ENCODE measurements around the gene PCK2.
"Not testable (repeated sequence)": the region's sequence is repeated elsewhere in the genome, so short reads cannot be mapped to it uniquely, and the experiment has no call there.

PCK2 gene

DNA sequence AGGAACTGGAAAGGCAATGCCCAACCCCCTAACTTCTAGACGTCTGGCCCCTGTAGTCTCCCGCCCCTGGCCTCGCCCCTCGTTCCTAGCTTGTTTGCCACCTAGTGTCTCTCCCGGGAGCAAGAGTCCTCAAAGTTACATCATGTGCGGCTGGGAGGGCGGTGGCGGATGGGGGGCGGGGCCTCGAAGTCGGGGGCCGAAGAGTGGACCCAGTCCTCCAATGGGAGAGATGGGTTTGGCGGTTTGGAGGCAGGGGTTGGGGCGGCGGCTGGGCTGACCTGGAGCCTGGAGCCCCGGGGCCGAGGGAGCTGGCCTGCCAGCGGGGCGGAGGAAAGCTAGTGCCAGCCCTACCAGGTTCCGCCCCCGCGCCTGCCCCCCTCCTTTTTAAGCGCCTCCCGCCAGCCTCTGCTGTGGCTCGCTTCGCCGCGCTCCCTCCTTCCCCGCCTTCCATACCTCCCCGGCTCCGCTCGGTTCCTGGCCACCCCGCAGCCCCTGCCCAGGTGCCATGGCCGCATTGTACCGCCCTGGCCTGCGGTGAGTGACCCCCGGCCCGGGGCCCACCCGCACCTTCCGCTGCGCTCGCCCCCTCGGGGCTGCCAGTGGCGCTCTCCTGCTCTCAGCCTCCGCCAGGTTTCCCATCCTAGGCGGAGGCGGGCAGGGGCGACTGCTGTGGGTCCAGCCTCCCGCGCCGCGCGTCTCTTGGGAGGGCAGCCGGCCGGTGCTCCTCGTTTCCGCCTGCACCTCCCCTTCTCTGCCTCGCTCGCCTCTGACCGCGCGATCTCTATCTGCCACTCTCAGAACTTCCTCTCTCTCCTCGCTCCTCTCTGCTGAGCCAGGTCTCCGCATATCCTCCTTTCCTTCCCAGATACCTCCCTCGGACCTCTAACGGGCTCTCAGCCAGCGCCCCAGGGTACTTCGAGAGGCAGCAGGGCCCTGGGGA is at the start of gene PCK2:
Gene PCK2, plus strand, starts transcription at position 411 of the 940 bp plus-strand sequence. Its CDS starts 95 bp downstream, at position 506.
- peak; percentile 87 to 97 (median 94) for DNase-seq

DNA sequence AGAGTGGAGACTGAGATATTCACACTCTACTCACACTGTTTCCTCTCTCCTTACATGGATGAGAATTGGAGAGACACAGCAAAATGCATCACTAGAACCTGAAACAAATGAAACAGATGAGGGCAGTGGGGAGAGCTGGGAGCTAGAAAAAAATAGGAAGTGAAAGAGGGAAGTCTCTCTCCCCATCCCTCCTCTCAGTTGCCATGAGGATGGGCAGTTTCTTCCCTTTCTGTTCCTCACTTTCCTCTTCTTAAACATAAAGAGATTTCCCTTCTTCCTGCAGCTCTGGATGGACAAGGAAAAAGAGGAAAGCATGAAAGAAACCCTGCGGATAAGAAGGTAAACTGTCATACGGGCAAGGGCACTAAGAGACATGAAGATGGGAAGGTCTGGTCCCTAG is 45.1 kb upstream of the PCK2 start:
- DNase-seq, result not testable (repeated sequence)

DNA sequence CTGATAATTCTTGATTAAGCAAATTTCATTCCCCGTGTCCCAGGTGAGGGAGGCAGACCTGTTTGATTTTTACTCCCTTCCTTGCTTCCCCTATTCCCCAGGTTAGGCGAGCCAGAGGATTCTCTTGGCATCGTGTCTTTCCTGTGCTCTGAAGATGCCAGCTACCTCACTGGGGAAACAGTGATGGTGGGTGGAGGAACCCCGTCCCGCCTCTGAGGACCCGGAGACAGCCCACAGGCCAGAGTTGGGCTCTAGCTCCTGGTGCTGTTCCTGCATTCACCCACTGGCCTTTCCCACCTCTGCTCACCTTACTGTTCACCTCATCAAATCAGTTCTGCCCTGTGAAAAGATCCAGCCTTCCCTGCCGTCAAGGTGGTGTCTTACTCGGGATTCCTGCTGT is 43.4 kb upstream of the PCK2 start:
- DNase-seq, result not testable (repeated sequence)

DNA sequence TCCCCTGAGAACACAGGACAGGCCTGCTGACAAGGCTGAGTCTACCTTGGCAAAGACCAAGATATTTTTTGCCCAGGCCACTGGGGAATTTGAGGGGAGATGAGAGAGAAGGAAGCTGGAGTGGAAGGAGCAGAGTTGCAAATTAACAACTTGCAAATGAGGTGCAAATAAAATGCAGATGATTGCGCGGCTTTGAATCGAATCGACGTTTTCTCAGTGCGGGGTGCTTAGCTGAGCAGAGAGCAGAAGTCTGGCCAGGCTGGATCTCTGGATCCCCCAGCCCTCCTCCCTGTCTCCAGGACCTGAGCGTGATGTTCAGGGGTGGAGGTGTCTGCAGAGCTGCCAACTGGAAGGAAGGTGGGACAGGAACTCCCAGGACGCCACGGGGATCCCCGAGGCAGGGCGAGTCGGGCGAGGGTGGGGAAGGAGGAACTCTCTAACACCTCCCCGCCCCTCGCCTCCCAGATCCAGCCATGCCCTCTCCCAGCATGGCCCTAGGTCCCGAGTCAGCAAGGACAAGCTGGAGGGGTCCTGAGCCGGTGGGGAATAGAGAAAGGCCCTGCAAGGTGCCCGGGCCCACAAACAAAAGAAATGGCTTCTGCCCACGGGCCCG is 42.8 kb upstream of the PCK2 start:
- no peak for DNase-seq

DNA sequence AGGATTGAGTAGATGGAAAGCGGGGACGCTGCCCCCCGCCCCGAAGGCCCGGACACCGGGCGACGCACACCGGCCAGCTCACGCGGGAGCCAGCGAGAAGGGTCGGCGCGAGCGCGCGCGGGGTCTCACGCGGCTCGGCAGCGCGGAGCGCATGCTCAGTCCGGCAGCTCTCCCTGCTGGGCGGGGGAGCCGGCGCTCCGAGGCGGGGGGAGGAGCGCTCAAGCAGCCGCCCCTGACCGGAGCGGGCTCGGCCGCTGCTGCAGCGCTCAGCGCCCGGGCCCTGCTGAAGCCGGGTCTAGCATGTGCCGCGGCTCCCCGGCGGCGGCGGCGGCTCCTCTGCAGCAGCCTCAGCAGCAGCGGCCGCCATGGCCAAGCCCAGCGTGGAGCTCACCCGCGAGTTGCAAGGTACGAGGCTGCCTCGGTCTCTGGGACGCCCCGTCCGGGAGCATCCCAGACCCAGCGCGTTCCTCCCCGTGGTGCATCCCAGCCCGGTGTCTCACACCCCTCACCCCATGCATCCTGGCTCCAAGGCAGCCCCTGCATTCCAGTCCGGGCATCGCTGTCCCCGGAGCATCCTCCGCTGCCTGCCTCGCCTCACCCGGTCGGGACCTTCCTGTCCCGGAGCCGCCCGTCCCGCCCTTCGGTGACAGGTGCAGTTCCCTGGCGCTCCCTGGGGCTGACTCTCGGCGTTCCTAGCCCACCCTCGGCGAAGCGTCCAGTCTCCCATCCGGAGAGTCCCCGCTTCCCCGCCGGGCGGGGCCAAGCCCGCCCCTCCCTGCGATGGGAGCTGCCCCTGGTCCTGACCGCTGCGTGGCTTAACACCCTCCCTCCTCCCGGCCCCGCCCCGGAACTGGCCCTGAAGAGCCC is 42.1 kb upstream of the PCK2 start, which contains the start of gene CARMIL3:
Gene CARMIL3, plus strand, starts transcription at position 221 of the 867 bp plus-strand sequence. Its CDS starts 145 bp downstream, at position 366.
- DNase-seq, result peak; percentile 83 to 88 (median 84)

DNA sequence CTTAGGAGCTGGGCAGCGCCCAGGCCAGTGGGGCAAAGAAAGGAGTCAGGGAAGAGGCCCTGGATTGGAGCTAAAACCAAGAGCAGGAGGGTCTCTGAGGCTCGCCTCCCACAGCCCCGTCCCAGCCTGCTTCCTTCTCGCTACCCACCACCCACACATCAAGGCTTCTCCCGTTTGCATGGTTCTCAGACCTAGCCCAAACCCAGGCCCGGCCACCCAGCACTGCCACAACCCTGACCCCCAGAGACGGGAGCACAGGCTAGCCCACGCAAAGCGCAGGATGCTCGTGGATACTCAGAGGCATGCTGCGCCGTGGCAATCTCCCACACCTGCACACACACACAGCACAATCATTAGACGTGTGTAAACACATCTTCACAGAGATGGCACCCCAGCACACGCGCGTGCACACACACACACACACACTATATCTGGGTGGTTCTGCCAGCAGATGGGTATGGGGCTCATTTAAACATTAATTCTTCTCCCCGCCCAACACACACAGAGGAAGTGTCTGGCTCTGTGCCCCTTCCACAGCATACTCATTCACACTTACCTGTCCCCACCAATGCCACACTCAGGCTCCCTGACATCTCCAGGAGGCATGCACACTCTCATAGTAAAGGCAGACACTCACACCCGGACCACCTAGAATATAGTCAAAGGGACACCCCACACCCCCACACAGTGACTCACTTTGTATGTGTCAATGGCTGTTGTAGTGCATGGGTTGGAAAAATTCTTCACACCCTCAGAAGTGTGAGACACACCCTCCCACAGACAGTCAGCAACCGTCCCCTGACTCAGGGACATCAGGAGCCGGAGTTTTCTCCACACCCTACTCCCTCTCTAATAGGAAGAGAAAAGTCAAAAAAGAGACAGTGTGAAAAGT is 41.2 kb upstream of the PCK2 start:
- no peak for DNase-seq

DNA sequence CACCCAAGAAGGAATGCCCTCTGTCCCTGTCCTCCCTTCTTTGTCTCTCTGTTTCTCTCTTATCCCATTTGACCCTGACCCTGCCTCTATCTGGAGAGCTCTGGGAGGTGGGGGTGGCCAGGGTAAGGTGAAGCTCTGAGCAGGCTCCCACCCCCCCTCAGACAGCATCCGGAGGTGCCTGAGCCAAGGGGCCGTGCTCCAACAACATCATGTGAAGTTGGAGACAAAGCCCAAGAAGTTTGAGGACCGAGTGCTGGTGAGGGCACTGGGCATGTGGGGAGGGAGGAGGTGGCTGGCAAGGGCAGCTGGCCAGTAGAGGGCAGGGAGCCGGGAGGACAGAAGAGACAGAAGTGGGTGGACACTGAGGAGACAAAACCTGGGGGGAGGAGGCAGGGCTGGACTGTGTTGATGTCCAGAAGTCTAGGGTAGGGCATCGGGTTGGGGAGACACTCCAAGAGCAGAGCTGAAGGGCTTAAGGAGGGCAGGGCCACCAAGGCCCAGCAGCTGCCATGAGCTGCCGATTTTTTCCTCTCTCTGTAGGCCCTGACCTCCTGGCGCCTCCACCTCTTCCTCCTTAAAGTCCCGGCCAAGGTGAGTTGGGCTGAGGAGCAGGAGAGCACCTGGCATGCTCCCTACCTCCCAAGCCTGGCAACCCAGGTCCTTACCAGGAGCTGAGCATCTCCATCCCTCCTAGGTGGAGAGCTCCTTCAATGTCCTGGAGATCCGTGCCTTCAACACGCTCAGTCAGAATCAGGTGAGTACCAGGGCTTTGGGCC is 40.4 kb upstream of the PCK2 start:
- no peak for DNase-seq

DNA sequence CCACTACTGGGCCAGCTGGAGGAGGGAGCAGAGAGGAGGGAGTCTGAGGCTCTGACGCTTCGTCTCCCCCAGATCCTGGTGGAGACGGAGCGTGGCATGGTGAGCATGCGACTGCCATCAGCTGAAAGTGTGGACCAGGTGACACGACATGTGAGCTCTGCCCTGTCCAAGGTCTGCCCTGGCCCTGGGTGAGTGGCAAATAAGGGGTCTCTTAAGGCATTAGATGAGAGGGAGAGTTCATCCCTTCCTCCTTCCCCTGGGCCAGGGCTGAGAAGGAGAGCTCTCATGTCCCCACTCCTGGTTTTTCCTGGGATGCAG is 39.8 kb upstream of the PCK2 start:
- DNase-seq, result no peak

DNA sequence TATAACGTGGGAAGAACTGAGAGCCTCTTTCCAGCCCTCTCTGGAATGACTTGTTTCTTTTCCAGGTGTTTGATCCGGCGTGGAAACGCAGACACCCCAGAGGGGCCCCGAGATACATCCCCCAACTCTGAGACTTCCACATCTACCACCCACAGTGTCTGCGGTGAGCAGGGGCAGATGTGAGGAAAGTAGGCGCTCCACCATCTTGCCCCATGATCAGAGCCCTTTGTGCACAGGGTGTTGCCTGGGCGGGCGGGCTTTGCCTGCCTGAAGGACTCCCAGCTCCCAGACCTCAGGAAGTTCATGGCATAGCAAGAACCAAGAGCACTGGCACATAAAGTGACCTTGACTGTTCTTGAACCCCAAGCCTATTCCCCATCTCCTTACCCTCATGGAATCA is 39.5 kb upstream of the PCK2 start:
- DNase-seq, result no peak

DNA sequence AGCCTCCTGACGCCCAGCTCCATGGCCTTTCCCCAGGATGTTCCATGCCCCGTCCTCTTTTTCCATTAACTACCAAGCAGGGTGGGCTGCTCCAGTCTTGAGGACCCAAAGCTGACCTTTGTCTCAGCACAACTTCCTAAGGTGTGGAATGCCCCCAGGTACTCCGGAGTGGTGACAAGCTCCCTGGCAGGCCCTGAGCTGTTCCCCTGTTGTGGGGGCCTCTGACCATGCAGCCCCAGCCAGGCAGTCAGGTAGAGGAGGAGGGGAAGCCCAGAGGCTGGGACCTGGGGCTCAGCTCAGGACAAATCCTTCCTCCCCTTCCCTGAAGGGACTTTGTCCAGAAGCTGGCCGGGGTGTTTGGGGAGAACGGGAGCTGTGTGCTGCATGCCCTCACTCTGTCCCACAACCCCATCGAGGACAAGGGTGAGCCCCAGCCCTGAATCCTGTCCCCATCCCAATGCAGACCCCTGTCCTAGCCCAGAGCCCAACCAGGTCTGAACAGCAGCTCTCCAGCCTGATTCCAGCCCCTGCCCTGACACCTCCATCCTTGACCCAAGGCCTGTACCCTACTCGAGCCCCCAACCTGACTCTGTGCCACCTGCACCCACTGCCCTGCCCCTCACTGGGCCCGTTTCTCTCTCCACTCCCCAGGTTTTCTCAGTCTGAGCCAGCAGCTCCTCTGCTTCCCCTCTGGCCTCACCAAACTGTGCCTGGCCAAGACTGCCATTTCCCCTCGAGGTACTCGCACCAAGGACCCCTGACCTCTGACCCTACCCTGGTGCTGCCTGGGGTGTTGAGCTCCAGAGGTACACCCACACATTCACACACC is 37.9 kb upstream of the PCK2 start:
- DNase-seq, result no peak

DNA sequence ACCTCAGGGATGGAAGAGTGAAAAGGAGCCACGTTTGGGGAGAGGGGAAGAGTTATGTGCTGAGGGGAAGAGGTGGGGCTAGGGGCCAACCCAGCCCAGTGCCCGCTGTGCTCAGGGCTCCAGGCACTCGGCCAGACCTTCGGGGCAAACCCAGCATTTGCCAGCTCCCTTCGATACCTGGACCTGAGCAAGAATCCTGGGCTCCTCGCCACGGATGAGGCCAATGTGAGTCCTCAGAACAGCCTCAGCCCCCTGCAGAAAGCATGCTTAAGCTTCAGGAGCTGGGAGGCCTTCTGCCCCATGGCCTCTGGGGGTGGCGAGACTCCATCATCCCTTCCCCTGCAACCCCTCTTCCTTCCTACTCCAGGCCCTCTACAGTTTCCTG is 37.3 kb upstream of the PCK2 start:
- DNase-seq, result no peak

DNA sequence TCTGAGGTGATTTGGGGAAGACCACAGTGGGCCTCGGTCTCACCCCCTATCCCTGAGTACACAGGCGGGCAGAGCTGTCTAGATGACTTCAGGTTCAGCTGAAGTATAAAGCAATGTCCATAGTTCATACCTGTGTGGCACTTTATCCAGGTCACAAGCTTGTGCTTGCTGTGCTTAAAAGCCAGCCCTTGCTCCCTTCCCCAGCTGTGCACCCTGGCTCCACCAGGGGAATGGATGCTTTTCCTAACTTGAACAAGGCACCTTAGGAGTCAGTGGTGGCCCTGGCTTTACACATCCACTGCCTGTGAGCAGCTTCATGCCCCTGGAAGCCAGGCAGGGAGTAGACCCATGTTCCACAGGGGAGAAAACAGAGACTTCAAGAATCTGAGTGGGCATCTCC is 36.8 kb upstream of the PCK2 start:
- no peak for DNase-seq

DNA sequence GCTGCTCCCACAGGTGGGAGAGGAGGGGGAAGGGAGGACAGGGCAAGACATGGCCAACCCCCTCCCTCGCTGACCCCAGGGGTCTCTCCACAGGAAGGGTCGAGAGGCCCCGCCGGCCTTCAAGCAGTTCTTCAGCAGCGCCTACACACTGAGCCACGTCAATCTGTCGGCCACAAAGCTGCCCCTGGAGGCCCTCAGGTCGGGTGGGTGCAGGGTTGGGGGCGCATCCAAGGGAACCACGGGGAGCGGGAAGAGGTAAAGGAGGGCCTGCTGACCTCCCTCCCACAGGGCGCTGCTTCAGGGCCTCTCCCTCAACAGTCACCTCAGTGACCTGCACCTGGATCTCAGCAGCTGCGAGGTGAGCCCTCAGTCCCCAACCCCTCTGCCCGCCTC is 36.2 kb upstream of the PCK2 start:
- no peak for DNase-seq

DNA sequence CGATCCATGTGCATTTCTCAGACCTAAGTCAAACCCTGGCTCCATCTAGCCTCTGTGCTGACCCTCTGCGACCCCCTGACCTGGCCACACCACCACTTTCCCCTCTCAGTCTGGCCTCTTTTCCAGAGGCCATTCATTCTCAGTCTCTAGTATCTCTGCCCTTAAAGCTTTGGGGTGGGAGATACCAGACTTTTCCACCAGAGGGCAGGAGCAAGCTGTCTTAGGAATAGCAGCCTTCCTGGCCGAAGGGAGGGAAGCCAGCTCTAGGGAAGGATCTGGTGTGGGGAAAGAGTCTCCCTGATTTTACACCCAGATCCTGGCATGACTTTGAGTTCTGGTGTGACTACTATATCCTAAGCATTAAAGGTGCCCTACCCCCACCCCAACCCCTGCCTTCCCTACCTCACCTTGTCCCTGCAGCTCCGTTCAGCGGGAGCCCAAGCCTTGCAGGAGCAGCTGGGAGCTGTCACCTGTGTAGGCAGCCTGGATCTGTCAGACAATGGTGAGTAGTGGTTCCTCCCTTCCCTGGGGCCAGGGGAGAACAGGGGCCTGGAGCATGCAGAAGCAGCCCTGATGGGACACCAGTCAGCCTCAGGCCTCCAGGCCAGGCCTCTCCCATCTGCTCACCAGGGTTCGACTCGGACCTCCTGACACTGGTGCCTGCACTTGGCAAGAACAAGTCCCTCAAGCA is 35.7 kb upstream of the PCK2 start:
- peak in 2 of 3 experiments; percentile 56 to 89 for DNase-seq

DNA sequence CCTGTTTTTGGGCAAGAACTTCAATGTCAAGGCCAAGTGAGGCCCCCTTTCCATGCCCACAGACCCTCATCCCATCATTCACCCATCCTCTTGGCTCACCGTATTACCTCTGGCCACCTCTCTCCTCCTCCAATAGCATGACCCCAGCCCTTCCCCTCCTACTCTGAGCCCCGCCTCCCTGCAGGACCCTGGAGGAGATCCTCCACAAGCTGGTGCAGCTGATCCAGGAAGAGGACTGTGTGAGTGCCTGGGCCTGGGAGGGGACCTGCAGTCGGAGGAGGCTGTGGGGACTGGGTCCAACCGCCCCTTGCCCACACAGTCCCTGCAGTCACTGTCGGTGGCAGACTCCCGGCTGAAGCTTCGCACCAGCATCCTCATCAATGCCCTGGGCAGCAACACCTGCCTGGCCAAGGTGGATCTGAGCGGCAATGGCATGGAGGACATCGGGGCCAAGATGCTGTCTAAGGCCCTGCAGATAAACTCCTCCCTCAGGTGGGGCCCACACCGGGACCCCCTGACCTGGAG is 35.1 kb upstream of the PCK2 start:
- DNase-seq, result peak in 1 of 3 experiments; percentile 36

DNA sequence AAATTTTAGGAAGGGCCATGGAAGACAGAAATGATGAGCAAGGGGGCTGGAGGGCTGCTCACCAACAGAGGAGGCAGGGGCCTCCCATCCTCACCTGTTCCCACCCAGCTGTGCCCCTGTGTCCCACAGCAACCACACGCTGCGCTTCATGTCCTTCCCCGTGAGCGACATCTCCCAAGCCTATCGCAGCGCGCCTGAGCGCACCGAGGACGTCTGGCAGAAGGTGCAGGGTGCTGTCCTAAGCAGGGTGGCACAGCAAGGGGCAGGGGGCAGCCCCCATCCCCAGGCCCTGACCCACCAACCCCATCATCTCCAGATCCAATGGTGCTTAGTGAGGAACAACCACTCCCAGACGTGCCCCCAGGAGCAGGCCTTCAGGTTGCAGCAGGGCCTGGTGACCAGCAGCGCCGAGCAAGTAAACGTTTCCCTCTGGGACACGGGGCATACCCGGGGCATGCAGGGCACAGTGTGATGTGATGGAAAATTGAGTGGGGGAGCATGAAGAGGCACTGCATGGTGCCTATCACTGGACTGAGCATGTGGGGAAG is 34.2 kb upstream of the PCK2 start:
- no peak for DNase-seq

DNA sequence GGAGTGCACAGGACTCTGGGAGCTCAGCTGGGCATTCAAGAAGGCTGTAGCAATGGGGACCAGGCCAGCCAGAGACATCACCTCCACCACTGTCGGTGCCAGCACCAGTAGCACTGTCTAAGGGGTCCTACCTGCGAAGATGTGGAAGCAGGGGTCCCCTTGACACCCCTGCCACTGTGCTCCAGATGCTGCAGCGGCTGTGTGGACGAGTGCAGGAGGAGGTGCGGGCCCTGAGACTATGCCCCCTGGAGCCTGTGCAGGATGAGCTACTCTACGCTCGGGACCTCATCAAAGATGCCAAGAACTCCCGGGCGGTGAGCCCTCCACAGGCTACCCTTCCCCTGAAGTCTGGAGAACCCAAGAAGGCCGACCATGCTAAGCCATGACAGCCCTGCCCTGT is 33.7 kb upstream of the PCK2 start:
- no peak for DNase-seq

DNA sequence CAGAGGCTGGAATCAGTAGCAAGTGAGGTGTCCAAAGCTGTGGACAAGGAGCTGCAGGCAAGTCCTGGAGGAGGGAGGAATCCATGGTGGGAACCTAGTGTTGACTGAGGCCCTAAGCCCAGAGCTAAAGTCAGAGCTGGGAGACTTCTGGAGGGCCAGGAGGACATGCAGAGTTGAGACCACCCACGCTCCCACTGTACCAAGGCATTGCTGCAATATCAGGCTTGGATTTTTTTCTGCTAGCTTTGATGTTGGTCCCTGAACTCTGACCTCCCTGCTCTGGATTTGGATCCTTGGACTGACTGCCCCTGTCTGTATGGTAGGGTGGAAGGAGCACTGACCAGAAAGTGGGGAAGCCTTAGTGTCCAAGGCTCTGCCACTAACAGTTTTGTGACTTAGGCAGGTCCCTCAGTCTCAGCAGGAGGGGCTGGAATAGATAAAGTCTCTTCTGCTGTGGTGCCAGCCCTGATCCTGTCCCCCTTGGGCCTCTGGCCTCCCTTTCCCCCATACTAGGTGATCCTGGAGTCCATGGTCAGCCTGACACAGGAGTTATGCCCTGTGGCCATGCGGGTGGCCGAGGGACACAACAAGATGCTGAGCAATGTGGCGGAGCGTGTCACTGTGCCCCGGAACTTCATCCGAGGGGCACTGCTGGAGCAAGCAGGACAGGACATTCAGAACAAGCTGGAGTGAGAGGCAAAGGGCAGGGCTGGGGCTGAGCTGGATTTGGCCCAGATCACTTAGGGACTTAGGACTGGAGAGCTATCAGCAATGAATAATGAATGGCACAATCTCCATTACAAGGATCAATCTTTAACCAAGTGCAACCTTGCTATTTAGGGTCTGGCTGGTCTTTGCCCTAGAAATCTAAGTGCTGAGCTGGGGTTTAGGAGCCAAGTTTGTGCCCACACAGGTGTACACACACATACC is 32.9 kb upstream of the PCK2 start:
- DNase-seq, result no peak

Data from NCI-H1417 (cell line).